Natural killer cell (primary cell): ENCODE measurements around the gene RPGR. TPM values are rescaled to one million over a fixed set of nuclear protein-coding genes. Genes with fewer than 3 reads are reported as not detected.

Experiments
- ATAC-seq, 3 donors: fragments of 150-1000 bp in 2 of 3; fragments of 200-7000 bp in 1 of 3; cut with Tn5 transposase; 1 replicate in 1 of 3; 2 replicates in 2 of 3; pipeline ENCODE4 v1.10.0; 2021; ENCODE audit warnings: mild to moderate bottlenecking in 2 of 3, moderate library complexity in 2 of 3
- DNase-seq, 2 donors: peaks; one replicate each; pipeline versions ENCODE4 v3.0.0 to v3.0.0-alpha.2; 2013 to 2021; ENCODE audit warnings: mixed read lengths in 1 of 2
- H3K27ac ChIP-seq: one replicate; pipeline ENCODE4 v1.5.1; 2013; ENCODE audit warnings: mild to moderate bottlenecking, low read length
- H3K27me3 ChIP-seq: one replicate; pipeline ENCODE4 v1.6.1; 2013; ENCODE audit warnings: low read length; ENCODE audit not compliant: control insufficient read depth, insufficient read depth
- H3K36me3 ChIP-seq: one replicate; pipeline ENCODE4 v1.6.1; 2013; ENCODE audit warnings: low read length; ENCODE audit not compliant: control insufficient read depth, insufficient read depth
- H3K4me1 ChIP-seq: one replicate; pipeline ENCODE4 v1.6.1; 2013; ENCODE audit warnings: low read length; ENCODE audit not compliant: control insufficient read depth, insufficient read depth
- H3K4me3 ChIP-seq: one replicate; pipeline ENCODE4 v1.5.1; 2013; ENCODE audit warnings: low read length
- H3K9me3 ChIP-seq: one replicate; pipeline ENCODE4 v1.6.1; 2013; ENCODE audit warnings: low read length; ENCODE audit not compliant: control insufficient read depth, insufficient read depth
- H3K27ac Mint-ChIP-seq, 2 donors: one replicate each; pipeline ENCODE4 v1.8.0; 2022; ENCODE audit warnings: mild to moderate bottlenecking in 2 of 2, mixed read lengths in 2 of 2, moderate library complexity in 1 of 2
- H3K27me3 Mint-ChIP-seq, 2 donors: one replicate each; pipeline ENCODE4 v1.8.0; 2022; ENCODE audit warnings: low read depth in 2 of 2, mixed read lengths in 2 of 2
- H3K36me3 Mint-ChIP-seq: one replicate; pipeline ENCODE4 v1.8.0; 2022; ENCODE audit warnings: mixed read lengths
- H3K4me1 Mint-ChIP-seq, 2 donors: one replicate each; pipeline ENCODE4 v1.8.0; 2022; ENCODE audit warnings: mixed read lengths in 2 of 2
- H3K4me3 Mint-ChIP-seq: one replicate; pipeline ENCODE4 v1.8.0; 2022; ENCODE audit warnings: mild to moderate bottlenecking, moderate library complexity, mixed read lengths
- H3K9me3 Mint-ChIP-seq, 2 donors: one replicate each; pipeline ENCODE4 v1.8.0; 2022; ENCODE audit warnings: mixed read lengths in 2 of 2
- CTCF ChIP-seq: fragments of 200-600 bp; IDR thresholded peaks from one replicate; pipeline ENCODE4 v1.8.0; 2022; ENCODE audit warnings: antibody characterized with exemption
- WGBS: methylation state at CpG from one replicate; pipeline ENCODE4 v1.1.7; 2013; ENCODE audit warnings: missing lambda C conversion rate; ENCODE audit not compliant: insufficient coverage; 5-methylcytosine and 5-hydroxymethylcytosine counted together
- intact Hi-C: fragments of 100-400 bp; cut with micrococcal nuclease; formaldehyde crosslinking; loops from one replicate; pipeline ENCODE4 v1.14.2; 2022
- total RNA-seq, 4 donors: library from RNA; stranded (reverse); fragments of 120-200 nt in 1 of 4; gene quantifications; one replicate each; pipeline versions ENCODE4 v1.2.3 to v1.2.4, GENCODE V29; 2013 to 2022

RPGR gene
- total RNA-seq, 3 donors from 2014 or later (not counting 1 experiment from before 2014, with no cell fraction given): 20.8 to 33.7 (median 29.0) TPM

- TF ChIP-seq CTCF: no peak
- no peaks in the 10 kb centered on the region for H3K36me3 ChIP-seq
- H3K27ac Mint-ChIP-seq: no peak overlapping the region
- no peaks in the 10 kb centered on the region for H3K9me3 Mint-ChIP-seq
- intact Hi-C loops: no loop called here
- DNase-seq (no peak), ATAC-seq (no peak)
- no peak overlapping the region for H3K27ac ChIP-seq
- H3K4me1 ChIP-seq: no peaks in the 10 kb centered on the region
- no peaks in the 10 kb centered on the region for H3K9me3 ChIP-seq
- H3K4me1 Mint-ChIP-seq: no peaks in the 10 kb centered on the region
- no peaks in the 10 kb centered on the region for H3K36me3 Mint-ChIP-seq
- H3K4me3 Mint-ChIP-seq: no peak overlapping the region
- H3K27me3 Mint-ChIP-seq: no peaks in the 10 kb centered on the region
- no peaks in the 10 kb centered on the region for H3K27me3 ChIP-seq
- no peak overlapping the region for H3K4me3 ChIP-seq
Observed at GRCh38 chrX:38271154-38271716, 56.1 kb downstream of the RPGR start.

DNA sequence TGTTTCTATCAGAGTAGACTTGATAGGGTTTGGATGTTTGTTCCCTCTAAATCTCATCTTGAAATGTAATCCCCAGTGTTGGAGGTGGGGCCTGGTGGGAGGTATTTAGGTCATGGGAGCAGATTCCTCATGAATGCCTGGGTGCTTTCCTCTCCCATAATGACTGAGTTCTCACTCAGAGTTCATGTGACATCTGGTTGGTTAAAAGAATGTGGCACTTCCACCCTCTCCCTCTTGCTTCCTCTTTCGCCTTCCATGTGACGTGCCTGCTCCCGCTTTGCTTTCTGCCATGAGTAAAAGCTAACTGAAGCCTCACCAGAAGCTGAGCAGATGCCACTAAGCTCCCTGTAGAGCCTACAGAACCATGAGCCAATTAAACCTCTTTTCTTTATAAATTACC, 59.3 kb downstream of the RPGR start:
- ATAC-seq: no peak
- H3K27me3 Mint-ChIP-seq: no peaks in the 10 kb centered on the region
- Histone ChIP-seq H3K36me3 (no peaks in the 10 kb centered on the region), H3K9me3 (no peaks in the 10 kb centered on the region), H3K4me3 (no peak overlapping the region), H3K27me3 (no peaks in the 10 kb centered on the region), H3K27ac (no peak overlapping the region), H3K4me1 (no peaks in the 10 kb centered on the region)
- no peak for TF ChIP-seq CTCF
- no peaks in the 10 kb centered on the region for H3K4me1 Mint-ChIP-seq
- H3K4me3 Mint-ChIP-seq: no peak overlapping the region
- no peaks in the 10 kb centered on the region for H3K36me3 Mint-ChIP-seq
- H3K9me3 Mint-ChIP-seq: no peaks in the 10 kb centered on the region
- H3K27ac Mint-ChIP-seq: no peak overlapping the region
- DNase-seq: no peak
- intact Hi-C loops: no loop called here
- WGBS: 76% methylated on average over 3 of the region's 3 CpGs

- H3K27me3 ChIP-seq: no peaks in the 10 kb centered on the region
- intact Hi-C loops: no loop called here
- H3K9me3 ChIP-seq: no peaks in the 10 kb centered on the region
- no peak for TF ChIP-seq CTCF
- H3K4me3 Mint-ChIP-seq: no peak overlapping the region
- DNase-seq (no peak), ATAC-seq (no peak)
- no peaks in the 10 kb centered on the region for H3K9me3 Mint-ChIP-seq
- H3K4me1 ChIP-seq: no peaks in the 10 kb centered on the region
- H3K4me1 Mint-ChIP-seq: no peaks in the 10 kb centered on the region
- no peak overlapping the region for H3K27ac Mint-ChIP-seq
- H3K4me3 ChIP-seq: no peak overlapping the region
- WGBS: 88% methylated on average over 1 of the region's 9 CpGs
- H3K27me3 Mint-ChIP-seq: no peaks in the 10 kb centered on the region
- H3K27ac ChIP-seq: no peak overlapping the region
- no peaks in the 10 kb centered on the region for H3K36me3 ChIP-seq
- H3K36me3 Mint-ChIP-seq: no peaks in the 10 kb centered on the region
Observed at GRCh38 chrX:38262715-38263620, 64.3 kb downstream of the RPGR start.
